GM23248 (cell line): ENCODE measurements around the gene LGI2. TPM values are rescaled to one million over a fixed set of nuclear protein-coding genes. Genes with fewer than 3 reads are reported as not detected.
A peak's percentile ranks its signal among the peaks of the same experiment; 100 is the strongest.

Source experiments
- DNase-seq: peaks from one replicate; pipeline ENCODE4 v3.0.0-alpha.2; 2015
- H2AFZ ChIP-seq: fragments of 200-600 bp; sonication (generic); 2 replicates; pipeline ENCODE4 v1.6.1; 2016; ENCODE audit warnings: antibody characterized with exemption
- H3F3A ChIP-seq: fragments of 200-600 bp; sonication (generic); 2 replicates; pipeline ENCODE4 v1.6.1; 2016; ENCODE audit warnings: mild to moderate bottlenecking, antibody characterized with exemption, mixed run types; ENCODE audit not compliant: insufficient read depth
- H3K27ac ChIP-seq: fragments of 200-600 bp; sonication (generic); 2 replicates; pipeline ENCODE4 v1.5.1; 2016; ENCODE audit warnings: mild to moderate bottlenecking
- H3K27me3 ChIP-seq: fragments of 200-600 bp; sonication (generic); replicated peaks from 2 replicates; pipeline ENCODE4 v1.6.1; 2016; ENCODE audit warnings: mild to moderate bottlenecking; ENCODE audit not compliant: insufficient read depth
- H3K36me3 ChIP-seq: fragments of 200-600 bp; sonication (generic); 2 replicates; pipeline ENCODE4 v1.6.1; 2016; ENCODE audit warnings: low read depth, mild to moderate bottlenecking
- H3K4me1 ChIP-seq: fragments of 200-600 bp; sonication (generic); 2 replicates; pipeline ENCODE4 v1.6.1; 2016; ENCODE audit warnings: mild to moderate bottlenecking; ENCODE audit not compliant: insufficient read depth
- H3K4me2 ChIP-seq: fragments of 200-600 bp; sonication (generic); one replicate; pipeline ENCODE4 v1.6.1; 2016; ENCODE audit warnings: mild to moderate bottlenecking; ENCODE audit not compliant: unreplicated experiment
- H3K4me3 ChIP-seq: fragments of 200-600 bp; sonication (generic); 2 replicates; pipeline ENCODE4 v1.5.1; 2016; ENCODE audit warnings: mild to moderate bottlenecking
- H3K79me2 ChIP-seq: fragments of 200-600 bp; sonication (generic); 2 replicates; pipeline ENCODE4 v1.6.1; 2016; ENCODE audit warnings: mild to moderate bottlenecking; ENCODE audit not compliant: insufficient read depth
- H3K9ac ChIP-seq: fragments of 200-600 bp; sonication (generic); 2 replicates; pipeline ENCODE4 v1.6.1; 2016; ENCODE audit warnings: mild to moderate bottlenecking
- H3K9me2 ChIP-seq: fragments of 200-600 bp; sonication (generic); 2 replicates; pipeline ENCODE4 v1.6.1; 2016; ENCODE audit warnings: mixed run types, mild to moderate bottlenecking, moderate library complexity; ENCODE audit not compliant: insufficient read depth
- H3K9me3 ChIP-seq: fragments of 200-600 bp; sonication (generic); one replicate; pipeline ENCODE4 v1.6.1; 2017; ENCODE audit warnings: low read depth
- H4K20me1 ChIP-seq: fragments of 200-600 bp; sonication (generic); 2 replicates; pipeline ENCODE4 v1.6.0; 2016; ENCODE audit not compliant: insufficient read depth
- EZH2 ChIP-seq: fragments of 200-600 bp; sonication (generic); IDR thresholded peaks from 2 replicates; pipeline ENCODE4 v1.6.1; 2018; ENCODE audit warnings: antibody characterized with exemption, mild to moderate bottlenecking; ENCODE audit not compliant: insufficient read depth, poor library complexity, severe bottlenecking
- EZH2phosphoT487 ChIP-seq: fragments of 200-600 bp; sonication (generic); IDR thresholded peaks from 2 replicates; pipeline ENCODE4 v1.6.1; 2018; ENCODE audit warnings: antibody characterized with exemption, moderate library complexity, mild to moderate bottlenecking, low read depth; ENCODE audit not compliant: insufficient read depth
- WGBS, 2 experiments: methylation state at CpG; one replicate each; pipeline ENCODE4 v1.1.6; 2015 to 2017; ENCODE audit warnings: low lambda C conversion rate in 2 of 2, low coverage in 1 of 2; ENCODE audit errors: missing lambda C conversion rate in 2 of 2; 5-methylcytosine and 5-hydroxymethylcytosine counted together
- in situ Hi-C: fragments of 300-500 bp; cut with MboI; formaldehyde crosslinking; loops from 2 replicates; pipeline ENCODE4 v1.15.0; 2020
- polyA plus RNA-seq: library from polyadenylated mRNA; unstranded; fragments of >200 nt; fragmentation: Nextera tagmentation; extraction: Ambion mirVana; gene quantifications from 2 replicates; pipeline ENCODE4 v1.2.1, GENCODE V29; 2016
- total RNA-seq: library from RNA; depleted of rRNA; stranded (reverse); fragments of >200 nt; shearing (Covaris generic); gene quantifications from 2 replicates; pipeline ENCODE4 v1.2.3, GENCODE V29; 2014

LGI2 gene
- total and polyA plus RNA-seq, 2 experiments from 2014 or later, result not detected

DNA sequence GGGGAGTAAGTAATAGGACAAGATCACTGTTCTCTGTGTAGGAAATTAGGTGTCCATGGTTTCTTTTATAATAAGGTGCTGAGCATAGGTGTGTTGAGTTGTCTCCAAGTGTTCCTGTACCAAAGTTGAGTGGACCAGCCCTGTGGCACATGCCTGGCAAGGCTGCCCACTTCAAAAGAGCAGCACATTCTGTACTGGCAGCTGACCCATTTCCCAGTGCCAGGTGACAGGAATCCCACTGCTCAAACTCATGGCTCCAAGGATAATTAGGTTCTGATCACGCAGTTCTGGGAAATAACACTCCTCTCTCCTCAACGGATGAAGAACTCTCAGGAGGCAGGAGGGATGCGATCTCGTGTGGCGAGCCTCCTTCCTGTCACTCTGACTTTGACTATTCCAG lies 12.8 kb upstream of the LGI2 start:
- Histone ChIP-seq H3K4me2 (no peak overlapping the region), H3K27ac (no peak overlapping the region), H3K9ac (no peak overlapping the region), H2AFZ (no peak overlapping the region), H3K9me3 (no peaks in the 10 kb centered on the region), H3K4me3 (no peak overlapping the region), H3F3A (no peaks in the 10 kb centered on the region), H3K79me2 (no peaks in the 10 kb centered on the region), H4K20me1 (no peaks in the 10 kb centered on the region), H3K9me2 (no peaks in the 10 kb centered on the region), H3K4me1 (no peaks in the 10 kb centered on the region), H3K36me3 (no peaks in the 10 kb centered on the region), H3K27me3 (peaks cover 50% of the 10 kb centered on the region)
- TF ChIP-seq EZH2 (no peak), EZH2phosphoT487 (no peak)
- WGBS, 2 experiments, result 70 to 71% methylated on average over 5 of the region's 5 CpGs
- in situ Hi-C loops, result no loop called here
- DNase-seq, result no peak

DNA sequence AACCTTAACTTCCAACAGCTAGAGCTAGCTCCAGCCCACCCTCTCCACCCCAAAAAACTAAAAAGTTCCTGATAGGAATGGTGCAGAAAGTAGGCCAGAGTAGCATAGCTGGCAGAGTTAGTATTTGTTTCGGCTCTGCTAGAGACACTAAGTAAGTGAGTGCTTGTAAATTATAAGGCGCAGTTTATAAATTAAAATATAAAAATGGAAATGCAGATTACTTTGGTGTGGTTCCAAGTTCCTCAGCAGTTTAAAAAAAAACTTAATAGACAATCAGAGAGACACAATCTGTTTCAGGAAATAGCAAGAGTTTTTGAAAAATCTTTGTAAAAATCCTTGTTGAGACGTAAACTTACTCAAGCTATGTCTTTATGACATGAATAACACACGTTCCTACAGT lies 2.8 kb upstream of the LGI2 start:
- no peak overlapping the region for H3K9ac ChIP-seq
- no peaks in the 10 kb centered on the region for H3K79me2 ChIP-seq
- no peak for TF ChIP-seq EZH2
- TF ChIP-seq EZH2phosphoT487, result no peak
- no peak overlapping the region for H3K4me3 ChIP-seq
- in situ Hi-C loops, result no loop called here
- 75 to 76% methylated on average over 4 of the region's 4 CpGs for WGBS, 2 experiments
- no peaks in the 10 kb centered on the region for H3K4me1 ChIP-seq
- no peak overlapping the region for H2AFZ ChIP-seq
- no peak for DNase-seq
- H3K9me3 ChIP-seq, result no peaks in the 10 kb centered on the region
- H3K36me3 ChIP-seq, result no peaks in the 10 kb centered on the region
- H4K20me1 ChIP-seq, result no peaks in the 10 kb centered on the region
- no peaks in the 10 kb centered on the region for H3K9me2 ChIP-seq
- H3K27ac ChIP-seq, result no peak overlapping the region
- H3F3A ChIP-seq, result no peaks in the 10 kb centered on the region
- peaks cover 43% of the 10 kb centered on the region for H3K27me3 ChIP-seq
- H3K4me2 ChIP-seq, result no peak overlapping the region

DNA sequence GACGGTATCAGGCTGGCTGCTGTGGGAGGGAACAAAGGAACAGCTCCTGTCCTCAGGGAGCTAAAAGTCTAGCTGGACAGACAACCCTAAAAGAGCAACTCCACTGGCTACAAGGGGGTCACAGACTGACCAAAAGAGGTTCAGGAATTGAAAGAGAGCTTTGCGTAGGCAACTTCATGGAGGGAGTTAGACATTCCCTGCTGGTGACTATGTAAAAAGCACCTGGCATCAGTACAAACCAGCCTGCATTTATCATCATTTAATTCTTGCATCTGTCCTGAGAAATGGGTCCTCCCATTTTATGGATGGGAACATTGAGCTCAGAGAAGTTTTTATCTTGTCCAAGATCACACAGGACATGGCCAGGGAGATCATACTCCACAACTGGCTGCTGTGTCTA lies 1.4 kb upstream of the LGI2 start:
- H3K36me3 ChIP-seq, result no peaks in the 10 kb centered on the region
- no peak overlapping the region for H3K4me2 ChIP-seq
- TF ChIP-seq EZH2 (no peak), EZH2phosphoT487 (no peak)
- 54 to 58% methylated on average over 2 of the region's 2 CpGs for WGBS, 2 experiments
- no peak overlapping the region for H2AFZ ChIP-seq
- no peak overlapping the region for H3K4me3 ChIP-seq
- no peak overlapping the region for H3K9ac ChIP-seq
- H3K9me3 ChIP-seq, result no peaks in the 10 kb centered on the region
- no peaks in the 10 kb centered on the region for H3K4me1 ChIP-seq
- H3K27ac ChIP-seq, result no peak overlapping the region
- no peaks in the 10 kb centered on the region for H3K9me2 ChIP-seq
- in situ Hi-C loops, result no loop called here
- no peaks in the 10 kb centered on the region for H4K20me1 ChIP-seq
- peaks cover 52% of the 10 kb centered on the region for H3K27me3 ChIP-seq
- no peaks in the 10 kb centered on the region for H3F3A ChIP-seq
- DNase-seq, result peak; percentile 64
- H3K79me2 ChIP-seq, result no peaks in the 10 kb centered on the region

DNA sequence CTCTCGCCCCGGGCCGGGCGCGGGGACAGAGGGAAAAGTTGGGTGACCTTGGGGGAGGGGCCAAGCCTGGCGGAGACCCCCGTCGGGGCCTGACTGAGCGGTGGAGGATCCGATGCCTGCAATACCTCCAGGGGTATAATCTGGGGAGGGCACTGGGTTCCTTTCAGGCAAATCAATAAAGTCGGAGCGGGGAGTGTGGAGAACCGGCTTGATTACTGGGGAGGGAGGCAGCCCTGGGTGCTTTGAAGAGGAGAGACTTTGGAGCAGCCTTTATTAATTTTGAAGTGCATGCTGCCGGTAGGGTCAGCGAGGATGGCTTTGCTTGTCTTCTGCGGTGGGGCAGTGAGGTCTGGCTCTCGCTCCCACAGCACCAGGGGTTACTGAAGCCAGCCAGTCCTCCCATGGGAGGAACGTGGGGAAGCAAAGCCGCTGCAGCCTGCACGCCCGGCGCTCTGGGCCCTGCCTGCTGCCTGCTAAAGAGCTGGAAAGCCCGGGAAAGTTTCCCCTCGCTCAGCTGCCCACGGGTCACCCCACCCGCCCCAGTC lies 403 bp upstream of the LGI2 start:
- H3F3A ChIP-seq, result no peaks in the 10 kb centered on the region
- H3K27me3 ChIP-seq, result peaks cover 57% of the 10 kb centered on the region
- no peak overlapping the region for H3K27ac ChIP-seq
- no peaks in the 10 kb centered on the region for H3K36me3 ChIP-seq
- TF ChIP-seq EZH2 (no peak), EZH2phosphoT487 (no peak)
- in situ Hi-C loops, result no loop called here
- no peaks in the 10 kb centered on the region for H3K9me2 ChIP-seq
- H3K9me3 ChIP-seq, result no peaks in the 10 kb centered on the region
- no peaks in the 10 kb centered on the region for H4K20me1 ChIP-seq
- WGBS, 2 experiments, result 2 to 6% methylated on average over 19 to 26 of the region's 26 CpGs
- DNase-seq, result peak; percentile 46
- H3K4me1 ChIP-seq, result no peaks in the 10 kb centered on the region
- H3K79me2 ChIP-seq, result no peaks in the 10 kb centered on the region
- peak overlapping the region; percentile 58 for H3K4me3 ChIP-seq
- peak overlapping the region; percentile 36 for H3K4me2 ChIP-seq
- H2AFZ ChIP-seq, result no peak overlapping the region
- H3K9ac ChIP-seq, result no peak overlapping the region
